GM21576 (cell line): ENCODE data around the gene YWHAG.
"Not testable (repeated sequence)": the region's sequence is repeated elsewhere in the genome, so short reads cannot be mapped to it uniquely, and the experiment has no call there.

Source experiments
- ATAC-seq: cut with Tn5 transposase; IDR thresholded peaks from one replicate; pipeline ENCODE4 v1.9.1; 2021; ENCODE audit warnings: mild to moderate bottlenecking, moderate library complexity; ENCODE audit not compliant: unreplicated experiment

YWHAG gene

GRCh38 chr7:76325811-76326210, 33.0 kb downstream of the YWHAG start:
- no peak for ATAC-seq

- ATAC-seq = no peak
Observed at GRCh38 chr7:76325092-76325491, 33.7 kb downstream of the YWHAG start.

- ATAC-seq = peak; percentile 47
Observed at GRCh38 chr7:76318488-76319353, 40.1 kb downstream of the YWHAG start.

DNA sequence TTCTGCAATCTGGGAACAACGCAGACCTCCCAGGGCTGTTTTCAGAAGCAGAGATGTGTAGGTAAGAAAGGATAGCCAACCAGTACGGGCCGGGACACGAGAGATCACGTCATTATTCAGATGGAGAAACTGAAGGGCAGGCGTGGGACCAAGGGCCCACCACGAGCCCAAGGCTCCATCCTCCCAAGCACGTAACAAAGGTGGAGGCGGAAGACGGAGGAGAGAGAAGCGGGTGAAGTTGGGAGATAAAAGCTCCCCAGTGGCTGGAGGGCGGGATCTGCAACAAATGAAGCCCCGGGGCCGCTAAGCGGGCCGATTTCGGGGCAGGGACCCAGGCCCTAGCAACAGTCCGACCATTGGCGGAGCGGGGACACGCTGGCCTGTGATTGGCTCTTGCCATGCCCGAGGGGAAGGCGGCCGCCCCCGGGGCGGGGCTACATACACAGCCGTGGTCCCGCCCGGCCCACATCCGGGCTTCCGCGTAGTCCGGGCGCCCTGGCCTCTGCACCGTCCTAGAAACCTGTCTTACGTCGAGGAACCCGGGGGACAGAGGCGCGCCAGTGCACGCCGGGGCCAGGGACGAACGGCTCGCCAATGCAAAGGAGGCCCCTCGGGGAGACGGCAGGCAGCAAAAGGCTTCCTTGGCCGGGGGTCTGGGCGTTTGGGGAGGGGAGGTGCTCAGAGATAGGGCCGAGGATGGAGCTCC, 40.9 kb downstream of the YWHAG start:
- ATAC-seq = peak; percentile 88

GRCh38 chr7:76316984-76317781, 41.6 kb downstream of the YWHAG start:
- ATAC-seq = no peak

DNA sequence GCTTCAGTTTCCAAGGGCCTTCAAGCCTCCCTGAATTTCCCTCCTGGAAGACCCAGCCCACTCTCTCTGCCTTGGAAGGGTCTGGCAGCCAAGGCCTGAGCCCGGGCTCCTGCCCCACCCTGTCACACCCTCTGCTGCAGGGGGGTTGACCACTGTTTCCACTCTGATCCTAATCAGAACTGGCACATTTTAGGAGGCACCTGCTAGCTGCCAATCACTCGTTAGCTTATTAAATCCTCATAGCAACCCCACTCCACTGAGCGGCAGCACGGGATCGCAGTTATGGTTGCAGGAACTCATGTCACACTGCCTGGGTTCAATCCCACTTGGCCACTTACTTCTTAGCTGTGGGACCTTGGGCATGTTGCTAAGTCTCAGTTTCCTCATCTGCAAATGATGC, 43.4 kb downstream of the YWHAG start:
- no peak for ATAC-seq

- ATAC-seq = not testable (repeated sequence)
Observed at GRCh38 chr7:76314740-76315139, 44.1 kb downstream of the YWHAG start.

- ATAC-seq = peak; percentile 37
Observed at GRCh38 chr7:76314042-76314721, 44.6 kb downstream of the YWHAG start.

DNA sequence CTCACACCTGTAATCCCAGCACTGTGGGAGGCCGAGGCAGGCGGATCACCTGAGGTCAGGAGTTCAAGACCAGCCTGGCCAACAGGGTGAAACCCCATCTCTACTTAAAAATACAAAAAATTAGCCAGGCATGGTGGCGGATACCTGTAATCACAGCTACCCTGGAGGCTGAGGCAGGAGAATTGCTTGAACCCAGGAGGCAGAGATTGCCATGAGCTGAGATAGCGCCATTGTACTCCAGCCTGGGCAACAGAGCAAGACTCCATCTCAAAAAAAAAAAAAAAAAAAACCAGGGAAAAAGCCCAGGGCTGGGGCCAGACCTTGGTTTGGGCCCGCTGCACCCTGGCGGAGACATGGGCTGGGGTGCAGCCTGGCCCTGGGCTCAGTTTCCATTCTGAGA, 47.0 kb downstream of the YWHAG start:
- ATAC-seq = not testable (repeated sequence)

GRCh38 chr7:76310102-76310957, 48.5 kb downstream of the YWHAG start:
- ATAC-seq = no peak

DNA sequence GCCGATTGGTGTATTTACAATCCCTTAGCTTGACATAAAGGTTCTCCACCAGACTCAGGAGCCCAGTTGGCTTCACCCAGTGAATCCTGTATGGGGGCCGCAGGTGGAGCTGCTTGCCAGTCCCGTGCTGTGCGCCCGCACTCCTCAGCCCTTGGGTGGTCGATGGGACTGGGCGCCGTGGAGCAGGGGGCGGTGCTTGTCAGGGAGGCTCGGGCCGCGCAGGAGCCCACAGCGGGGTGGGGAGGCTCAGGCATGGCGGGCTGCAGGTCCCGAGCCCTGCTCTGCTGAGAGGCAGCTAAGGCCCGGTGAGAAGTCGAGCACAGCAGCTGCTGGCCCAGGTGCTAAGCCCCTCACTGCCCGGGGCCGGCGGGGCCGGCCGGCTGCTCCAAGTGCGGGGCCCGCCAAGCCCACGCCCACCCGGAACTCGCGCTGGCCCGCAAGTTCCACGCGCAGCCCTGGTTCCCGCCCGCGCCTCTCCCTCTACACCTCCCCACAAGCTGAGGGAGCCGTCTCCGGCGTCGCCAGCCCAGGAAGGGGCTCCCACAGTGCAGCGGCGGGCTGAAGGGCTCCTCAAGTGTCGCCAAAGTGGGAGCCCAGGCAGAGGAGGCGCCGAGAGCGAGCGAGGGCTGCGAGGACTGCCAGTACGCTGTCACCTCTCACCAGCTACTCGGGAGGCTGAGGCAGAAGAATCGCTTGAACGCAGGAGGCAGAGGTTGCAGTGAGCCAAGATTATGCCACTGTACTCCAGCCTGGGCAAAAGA, 49.3 kb downstream of the YWHAG start:
- ATAC-seq = not testable (repeated sequence)

GRCh38 chr7:76308874-76309273, 49.9 kb downstream of the YWHAG start:
- ATAC-seq = not testable (repeated sequence)

- no peak for ATAC-seq
Observed at GRCh38 chr7:76304888-76305375, 53.9 kb downstream of the YWHAG start.

GRCh38 chr7:76303202-76304147, 55.3 kb downstream of the YWHAG start:
- no peak for ATAC-seq

DNA sequence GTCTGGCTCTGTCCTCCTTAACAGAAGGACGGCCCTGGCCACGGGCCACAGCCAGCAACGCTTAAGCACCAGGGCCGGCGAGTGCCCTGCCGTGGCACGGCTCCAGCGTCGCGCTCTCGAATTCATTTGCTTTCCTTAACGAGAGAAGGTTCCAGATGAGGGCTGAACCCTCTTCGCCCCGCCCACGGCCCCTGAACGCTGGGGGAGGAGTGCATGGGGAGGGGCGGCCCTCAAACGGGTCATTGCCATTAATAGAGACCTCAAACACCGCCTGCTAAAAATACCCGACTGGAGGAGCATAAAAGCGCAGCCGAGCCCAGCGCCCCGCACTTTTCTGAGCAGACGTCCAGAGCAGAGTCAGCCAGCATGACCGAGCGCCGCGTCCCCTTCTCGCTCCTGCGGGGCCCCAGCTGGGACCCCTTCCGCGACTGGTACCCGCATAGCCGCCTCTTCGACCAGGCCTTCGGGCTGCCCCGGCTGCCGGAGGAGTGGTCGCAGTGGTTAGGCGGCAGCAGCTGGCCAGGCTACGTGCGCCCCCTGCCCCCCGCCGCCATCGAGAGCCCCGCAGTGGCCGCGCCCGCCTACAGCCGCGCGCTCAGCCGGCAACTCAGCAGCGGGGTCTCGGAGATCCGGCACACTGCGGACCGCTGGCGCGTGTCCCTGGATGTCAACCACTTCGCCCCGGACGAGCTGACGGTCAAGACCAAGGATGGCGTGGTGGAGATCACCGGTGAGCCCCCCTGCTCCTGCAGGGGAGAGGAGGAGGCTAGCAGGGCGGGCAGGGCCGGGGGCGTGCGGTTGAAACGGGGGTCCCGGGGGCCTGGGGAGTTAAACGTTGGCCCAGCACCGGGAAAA, 56.2 kb downstream of the YWHAG start, which contains the start of gene HSPB1:
TSS of gene HSPB1 (plus strand) at position 327 of the 855 bp plus-strand sequence. CDS start at position 367, 40 bp downstream.
- ATAC-seq = peak; percentile 57

- no peak for ATAC-seq
Observed at GRCh38 chr7:76301000-76301399, 57.8 kb downstream of the YWHAG start.
